ENCODE data around the gene C16orf78.
A peak's percentile ranks its signal among the peaks of the same experiment; 100 is the strongest.

C16orf78 gene

GRCh38 chr16:49382916-49383315 lies 9.3 kb downstream of the C16orf78 start:
- no peak for DNase-seq

GRCh38 chr16:49395021-49395420 lies 21.4 kb downstream of the C16orf78 start:
- DNase-seq, result no peak

- no peak for DNase-seq
Measured at GRCh38 chr16:49396206-49396720, 22.7 kb downstream of the C16orf78 start.

GRCh38 chr16:49398761-49399160 lies 25.2 kb downstream of the C16orf78 start:
- DNase-seq, result no peak

GRCh38 chr16:49399594-49400364 lies 26.2 kb downstream of the C16orf78 start:
- DNase-seq, result no peak

GRCh38 chr16:49400611-49401010 lies 27.0 kb downstream of the C16orf78 start:
- DNase-seq, result no peak

GRCh38 chr16:49405123-49405522 lies 31.5 kb downstream of the C16orf78 start:
- no peak for DNase-seq

- DNase-seq, result no peak
Measured at GRCh38 chr16:49405530-49405929, 31.9 kb downstream of the C16orf78 start.

GRCh38 chr16:49407873-49408550 lies 34.4 kb downstream of the C16orf78 start:
- DNase-seq, result peak in 54 of 56 donors; percentile 4 to 78 (median 56)

- DNase-seq, result no peak
Measured at GRCh38 chr16:49409121-49409520, 35.5 kb downstream of the C16orf78 start.

GRCh38 chr16:49410226-49410625 lies 36.6 kb downstream of the C16orf78 start:
- DNase-seq, result no peak

- no peak for DNase-seq
Measured at GRCh38 chr16:49411121-49411970, 37.7 kb downstream of the C16orf78 start.

GRCh38 chr16:49414671-49415070 lies 41.1 kb downstream of the C16orf78 start:
- no peak for DNase-seq

GRCh38 chr16:49415083-49415482 lies 41.5 kb downstream of the C16orf78 start:
- no peak for DNase-seq

- peak in 3 of 56 donors; percentile 4 to 7 (median 5) for DNase-seq
Measured at GRCh38 chr16:49416001-49416675, 42.5 kb downstream of the C16orf78 start.

GRCh38 chr16:49417354-49417753 lies 43.8 kb downstream of the C16orf78 start:
- DNase-seq, result no peak

GRCh38 chr16:49419006-49419405 lies 45.4 kb downstream of the C16orf78 start:
- peak in 1 of 56 donors; percentile 4 for DNase-seq

GRCh38 chr16:49419862-49420261 lies 46.3 kb downstream of the C16orf78 start:
- DNase-seq, result no peak

GRCh38 chr16:49422896-49423295 lies 49.3 kb downstream of the C16orf78 start:
- no peak for DNase-seq

GRCh38 chr16:49424961-49425360 lies 51.4 kb downstream of the C16orf78 start:
- DNase-seq, result no peak

- DNase-seq, result no peak
Measured at GRCh38 chr16:49427771-49428170, 54.2 kb downstream of the C16orf78 start.

All from amygdala (tissue), 56 donors.